Hepatocyte (in vitro differentiated cells): ENCODE data around the gene MOB2. TPM values are rescaled to one million over a fixed set of nuclear protein-coding genes. Genes with fewer than 3 reads are reported as not detected.
"Not testable (repeated sequence)": the region's sequence is repeated elsewhere in the genome, so short reads cannot be mapped to it uniquely, and the experiment has no call there.

Source experiments
- DNase-seq: peaks from one replicate; pipeline ENCODE4 v3.0.0-alpha.2; 2016; ENCODE audit warnings: low spot score
- H2AFZ ChIP-seq: fragments of 200-600 bp; sonication (generic); 2 replicates; pipeline ENCODE4 v1.6.0; 2016; ENCODE audit warnings: antibody characterized with exemption, mild to moderate bottlenecking
- H3K27ac ChIP-seq: fragments of 200-600 bp; sonication (generic); 2 replicates; pipeline ENCODE4 v1.5.1; 2016; ENCODE audit warnings: mild to moderate bottlenecking
- H3K27me3 ChIP-seq: fragments of 200-600 bp; sonication (generic); 2 replicates; pipeline ENCODE4 v1.6.1; 2016
- H3K36me3 ChIP-seq: fragments of 200-600 bp; sonication (generic); replicated peaks from 2 replicates; pipeline ENCODE4 v1.5.1; 2016; ENCODE audit warnings: low read depth; ENCODE audit not compliant: insufficient read depth
- H3K4me1 ChIP-seq: fragments of 200-600 bp; sonication (generic); 2 replicates; pipeline ENCODE4 v1.5.1; 2016; ENCODE audit warnings: mild to moderate bottlenecking, moderate library complexity; ENCODE audit not compliant: insufficient read depth
- H3K4me2 ChIP-seq: fragments of 200-600 bp; sonication (generic); 2 replicates; pipeline ENCODE4 v1.6.0; 2016
- H3K4me3 ChIP-seq: fragments of 200-600 bp; sonication (generic); 2 replicates; pipeline ENCODE4 v1.5.1; 2016; ENCODE audit warnings: mild to moderate bottlenecking
- H3K79me2 ChIP-seq: fragments of 200-600 bp; sonication (generic); 2 replicates; pipeline ENCODE4 v1.6.0; 2017; ENCODE audit warnings: mild to moderate bottlenecking
- H3K9me2 ChIP-seq: fragments of 200-600 bp; sonication (generic); replicated peaks from 2 replicates; pipeline ENCODE4 v1.6.0; 2017; ENCODE audit warnings: mild to moderate bottlenecking; ENCODE audit not compliant: insufficient read depth
- H3K9me3 ChIP-seq: fragments of 200-600 bp; sonication (generic); 2 replicates; pipeline ENCODE4 v1.5.1; 2016; ENCODE audit warnings: low read depth, mild to moderate bottlenecking
- H4K20me1 ChIP-seq: fragments of 200-600 bp; sonication (generic); 2 replicates; pipeline ENCODE4 v1.6.0; 2016; ENCODE audit warnings: mild to moderate bottlenecking; ENCODE audit not compliant: insufficient read depth, poor library complexity, severe bottlenecking
- CTCF ChIP-seq: fragments of 200-600 bp; sonication (generic); IDR thresholded peaks from 2 replicates; pipeline ENCODE4 v1.5.1; 2016; ENCODE audit warnings: antibody characterized with exemption, mild to moderate bottlenecking; ENCODE audit not compliant: poor library complexity
- EZH2 ChIP-seq: fragments of 200-600 bp; sonication (generic); IDR thresholded peaks from 2 replicates; pipeline ENCODE4 v1.6.1; 2016; ENCODE audit warnings: antibody characterized with exemption, mild to moderate bottlenecking, borderline replicate concordance
- EZH2phosphoT487 ChIP-seq: fragments of 200-600 bp; sonication (generic); IDR thresholded peaks from one replicate; pipeline ENCODE4 v1.6.1; 2018; ENCODE audit warnings: antibody characterized with exemption, mild to moderate bottlenecking, low read depth, moderate library complexity; ENCODE audit not compliant: unreplicated experiment, severe bottlenecking
- WGBS: methylation state at CpG from one replicate; pipeline ENCODE4 v1.1.6; 2016; ENCODE audit warnings: low lambda C conversion rate; ENCODE audit errors: missing lambda C conversion rate; 5-methylcytosine and 5-hydroxymethylcytosine counted together
- polyA plus RNA-seq: library from polyadenylated mRNA; unstranded; fragments of >200 nt; fragmentation: Nextera tagmentation; extraction: Ambion mirVana; gene quantifications from 2 replicates; pipeline ENCODE4 v1.2.1, GENCODE V29; 2016
- total RNA-seq: library from RNA; depleted of rRNA; stranded (reverse); fragments of >200 nt; gene quantifications from 2 replicates; pipeline ENCODE4 v1.2.3, GENCODE V29; 2014

The MOB2 gene
- total and polyA plus RNA-seq, 2 experiments from 2014 or later, result 12.5 to 48.2 TPM

DNA sequence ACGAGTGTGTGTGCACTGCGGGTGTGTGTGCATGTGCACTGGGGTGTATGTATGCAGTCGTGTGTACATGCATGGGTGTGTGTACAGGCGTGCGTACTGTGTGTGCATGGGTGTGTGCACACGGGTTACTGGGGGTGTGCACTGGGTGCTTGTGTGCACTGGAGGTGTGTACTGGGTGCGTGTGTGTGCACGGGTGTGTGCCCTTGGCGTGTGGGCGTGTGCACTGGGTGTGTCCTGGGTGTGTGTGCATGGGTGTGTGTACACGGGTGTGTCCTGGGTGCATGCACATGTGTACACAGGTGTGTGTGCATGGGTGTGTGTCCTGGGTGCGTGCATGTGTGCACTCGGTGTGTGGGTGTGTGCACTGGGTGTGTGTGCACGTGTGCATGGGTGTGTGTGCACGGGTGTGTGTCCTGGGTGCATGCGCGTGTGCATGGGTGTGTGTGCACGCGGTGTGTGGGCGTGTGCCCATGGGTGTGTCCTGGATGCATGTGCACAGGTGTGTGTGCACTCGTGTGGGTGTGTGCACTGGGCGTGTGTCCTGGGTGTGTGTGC, 57.7 kb downstream of the MOB2 start:
- Histone ChIP-seq H2AFZ (no peak overlapping the region), H3K79me2 (no peaks in the 10 kb centered on the region), H3K4me2 (no peak overlapping the region), H4K20me1 (no peaks in the 10 kb centered on the region), H3K9me3 (no peaks in the 10 kb centered on the region), H3K36me3 (no peaks in the 10 kb centered on the region), H3K4me1 (no peaks in the 10 kb centered on the region), H3K4me3 (no peak overlapping the region), H3K27me3 (no peaks in the 10 kb centered on the region), H3K27ac (no peak overlapping the region), H3K9me2 (no peaks in the 10 kb centered on the region)
- 99% methylated on average over 22 of the region's 22 CpGs for WGBS
- DNase-seq, result no peak
- TF ChIP-seq EZH2phosphoT487 (no peak), EZH2 (no peak), CTCF (no peak)

DNA sequence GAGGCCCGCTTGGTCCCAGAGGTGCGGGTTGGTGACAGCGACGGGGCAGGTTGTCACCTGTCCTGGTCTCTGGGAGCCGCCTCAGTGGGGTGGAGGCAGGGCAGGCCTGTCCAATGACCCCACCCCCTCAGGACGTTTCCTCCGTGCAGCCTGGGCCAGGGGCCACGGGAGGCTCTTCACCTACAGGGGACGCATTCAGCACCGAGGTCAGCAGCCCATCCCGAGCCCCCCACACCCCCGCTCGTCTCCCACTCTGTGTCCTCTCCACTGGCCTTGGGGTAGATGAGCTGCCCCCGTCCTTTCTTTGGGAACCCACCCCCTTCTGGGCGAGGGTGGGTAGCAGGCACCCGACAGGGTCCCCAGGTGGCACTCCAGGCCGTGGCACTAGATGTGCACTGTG, 61.1 kb downstream of the MOB2 start:
- H3K27ac ChIP-seq, result no peak overlapping the region
- 85% methylated on average over 13 of the region's 17 CpGs for WGBS
- no peaks in the 10 kb centered on the region for H3K9me2 ChIP-seq
- H3K4me1 ChIP-seq, result no peaks in the 10 kb centered on the region
- H4K20me1 ChIP-seq, result no peaks in the 10 kb centered on the region
- DNase-seq, result no peak
- H3K9me3 ChIP-seq, result no peaks in the 10 kb centered on the region
- H2AFZ ChIP-seq, result no peak overlapping the region
- no peak overlapping the region for H3K4me3 ChIP-seq
- H3K27me3 ChIP-seq, result no peaks in the 10 kb centered on the region
- TF ChIP-seq CTCF (no peak), EZH2 (no peak), EZH2phosphoT487 (no peak)
- H3K4me2 ChIP-seq, result no peak overlapping the region
- H3K79me2 ChIP-seq, result no peaks in the 10 kb centered on the region
- H3K36me3 ChIP-seq, result no peaks in the 10 kb centered on the region

DNA sequence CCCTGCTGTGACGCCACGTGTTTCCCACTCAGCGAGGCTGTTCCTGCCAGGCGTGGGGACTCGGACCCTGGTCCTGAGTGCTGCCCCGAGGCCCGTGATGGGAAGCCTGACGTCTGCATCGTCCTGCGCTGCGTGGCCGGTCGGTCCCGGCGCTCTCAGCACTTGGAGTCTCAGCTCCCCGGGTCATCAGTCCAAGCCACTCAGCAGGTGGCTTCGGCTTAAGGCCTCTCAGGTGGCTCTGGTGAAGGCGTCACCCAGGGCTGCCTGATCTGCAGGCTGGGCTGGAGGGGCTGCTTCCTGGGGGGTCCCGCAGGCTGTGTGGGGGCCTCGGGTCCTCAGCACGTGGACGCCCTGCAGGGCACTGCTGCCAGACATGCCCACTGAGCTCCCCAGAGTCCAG, 61.6 kb downstream of the MOB2 start:
- Histone ChIP-seq H3K4me1 (no peaks in the 10 kb centered on the region), H3K9me3 (no peaks in the 10 kb centered on the region), H3K27me3 (no peaks in the 10 kb centered on the region), H3K36me3 (no peaks in the 10 kb centered on the region), H3K4me3 (no peak overlapping the region), H3K79me2 (no peaks in the 10 kb centered on the region), H3K27ac (no peak overlapping the region), H3K9me2 (no peaks in the 10 kb centered on the region), H3K4me2 (no peak overlapping the region), H4K20me1 (no peaks in the 10 kb centered on the region), H2AFZ (no peak overlapping the region)
- TF ChIP-seq CTCF (no peak), EZH2phosphoT487 (no peak), EZH2 (no peak)
- WGBS, result 97% methylated on average over 22 of the region's 22 CpGs
- no peak for DNase-seq

GRCh38 chr11:1423406-1423805, 63.2 kb downstream of the MOB2 start:
- not testable (repeated sequence) for DNase-seq, H3K9me2 ChIP-seq, H3K4me2 ChIP-seq, H3K9me3 ChIP-seq, H3K36me3 ChIP-seq, H3K27me3 ChIP-seq, H4K20me1 ChIP-seq, H3K79me2 ChIP-seq, H3K4me3 ChIP-seq, H3K4me1 ChIP-seq, H2AFZ ChIP-seq, H3K27ac ChIP-seq
- WGBS, result 90% methylated on average over 8 of the region's 22 CpGs
